Loucy (cell line): ENCODE results near the gene AHDC1.

Experiments
- H2AFZ ChIP-seq: fragments of 200-600 bp; sonication (generic); 2 replicates; pipeline ENCODE4 v1.6.0; 2016; ENCODE audit warnings: antibody characterized with exemption, mild to moderate bottlenecking, low read length, moderate library complexity
- H3F3A ChIP-seq: fragments of 200-600 bp; 2 replicates; pipeline ENCODE4 v1.6.0; 2016; ENCODE audit warnings: antibody characterized with exemption, low read depth, mild to moderate bottlenecking
- H3K27me3 ChIP-seq: fragments of 200-600 bp; sonication (generic); 2 replicates; pipeline ENCODE4 v1.6.1; 2014; ENCODE audit warnings: low read length, mild to moderate bottlenecking; ENCODE audit not compliant: insufficient read depth, poor library complexity, severe bottlenecking
- H3K36me3 ChIP-seq: fragments of 200-600 bp; sonication (generic); 2 replicates; pipeline ENCODE4 v1.6.1; 2016; ENCODE audit warnings: low read length; ENCODE audit not compliant: insufficient read depth
- H3K4me1 ChIP-seq: fragments of 200-600 bp; sonication (generic); 2 replicates; pipeline ENCODE4 v1.5.1; 2014; ENCODE audit warnings: low read length, mild to moderate bottlenecking; ENCODE audit not compliant: insufficient read depth, poor library complexity, severe bottlenecking
- H3K4me2 ChIP-seq: fragments of 200-600 bp; sonication (generic); 2 replicates; pipeline ENCODE4 v1.6.0; 2014; ENCODE audit warnings: antibody characterized with exemption, low read length, low read depth, mild to moderate bottlenecking; ENCODE audit not compliant: poor library complexity, severe bottlenecking
- H3K4me3 ChIP-seq: fragments of 200-600 bp; sonication (generic); 2 replicates; pipeline ENCODE4 v1.5.1; 2014; ENCODE audit warnings: low read length, mild to moderate bottlenecking, mixed read lengths; ENCODE audit not compliant: poor library complexity, severe bottlenecking
- H3K79me2 ChIP-seq: fragments of 200-600 bp; sonication (generic); 2 replicates; pipeline ENCODE4 v1.6.1; 2014; ENCODE audit warnings: low read length; ENCODE audit not compliant: insufficient read depth
- H3K9ac ChIP-seq: fragments of 200-600 bp; sonication (generic); 2 replicates; pipeline ENCODE4 v1.6.0; 2014; ENCODE audit warnings: mild to moderate bottlenecking, low read depth, low read length, moderate library complexity; ENCODE audit not compliant: poor library complexity, severe bottlenecking
- H3K9me2 ChIP-seq: fragments of 200-600 bp; sonication (generic); replicated peaks from 2 replicates; pipeline ENCODE4 v1.6.1; 2016; ENCODE audit warnings: low read depth, low read length, mixed read lengths
- H3K9me3 ChIP-seq: fragments of 200-600 bp; sonication (generic); 2 replicates; pipeline ENCODE4 v1.6.1; 2014; ENCODE audit warnings: mild to moderate bottlenecking, antibody characterized with exemption, low read length, low read depth; ENCODE audit not compliant: insufficient read depth
- H4K20me1 ChIP-seq: fragments of 200-600 bp; sonication (generic); 2 replicates; pipeline ENCODE4 v1.6.0; 2014; ENCODE audit warnings: antibody characterized with exemption, low read length, mild to moderate bottlenecking; ENCODE audit not compliant: insufficient read depth, poor library complexity, severe bottlenecking
- CTCF ChIP-seq: fragments of 200-600 bp; sonication (generic); conservative IDR thresholded peaks from 2 replicates; pipeline ENCODE4 v1.5.1; 2014; ENCODE audit warnings: mild to moderate bottlenecking, antibody characterized with exemption, low read length
- EZH2phosphoT487 ChIP-seq: fragments of 200-600 bp; IDR thresholded peaks from 2 replicates; pipeline ENCODE4 v1.6.1; 2018; ENCODE audit warnings: antibody characterized with exemption, mild to moderate bottlenecking, moderate library complexity, borderline replicate concordance

AHDC1 gene

DNA sequence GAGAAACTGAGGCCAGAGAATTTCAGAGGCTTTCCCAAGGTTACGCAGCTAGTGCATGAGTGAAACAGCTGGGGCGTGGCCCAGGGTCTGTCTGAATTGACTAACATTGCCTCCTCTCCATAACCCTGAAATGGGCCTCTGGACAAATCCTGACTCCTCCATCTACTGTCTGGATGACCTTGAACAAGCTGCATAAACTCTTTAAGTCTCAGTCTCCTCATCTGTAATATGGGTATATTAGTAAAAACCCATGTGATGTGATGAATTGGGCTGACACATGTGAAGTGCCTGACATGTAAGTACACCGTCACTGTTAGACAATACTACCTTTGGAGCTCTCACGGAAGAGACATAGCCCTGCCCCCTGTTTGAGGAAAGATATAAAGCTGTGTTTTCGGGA is 43.4 kb upstream of the AHDC1 start:
- H3K9me2 ChIP-seq = no peaks in the 10 kb centered on the region
- no peak overlapping the region for H2AFZ ChIP-seq
- no peaks in the 10 kb centered on the region for H3K79me2 ChIP-seq
- no peaks in the 10 kb centered on the region for H3K27me3 ChIP-seq
- H3F3A ChIP-seq = no peaks in the 10 kb centered on the region
- H3K36me3 ChIP-seq = no peaks in the 10 kb centered on the region
- no peak overlapping the region for H3K4me2 ChIP-seq
- H3K9me3 ChIP-seq = no peaks in the 10 kb centered on the region
- H4K20me1 ChIP-seq = no peaks in the 10 kb centered on the region
- TF ChIP-seq CTCF (no peak), EZH2phosphoT487 (no peak)
- peaks cover 15% of the 10 kb centered on the region for H3K4me1 ChIP-seq
- H3K4me3 ChIP-seq = no peak overlapping the region
- H3K9ac ChIP-seq = no peak overlapping the region

GRCh38 chr1:27646676-27647075 is 42.7 kb upstream of the AHDC1 start:
- Histone ChIP-seq H3K4me3 (no peak overlapping the region), H3K9me2 (no peaks in the 10 kb centered on the region), H3K4me2 (no peak overlapping the region), H3K9me3 (no peaks in the 10 kb centered on the region), H3K27me3 (no peaks in the 10 kb centered on the region), H3F3A (no peaks in the 10 kb centered on the region), H3K9ac (no peak overlapping the region), H3K36me3 (no peaks in the 10 kb centered on the region), H2AFZ (no peak overlapping the region), H3K4me1 (peaks cover 15% of the 10 kb centered on the region), H4K20me1 (no peaks in the 10 kb centered on the region), H3K79me2 (no peaks in the 10 kb centered on the region)
- TF ChIP-seq CTCF (no peak), EZH2phosphoT487 (no peak)

- no peak overlapping the region for H3K9ac ChIP-seq
- H3K4me1 ChIP-seq = peaks cover 3% of the 10 kb centered on the region
- no peaks in the 10 kb centered on the region for H3K9me2 ChIP-seq
- no peak overlapping the region for H2AFZ ChIP-seq
- H3K79me2 ChIP-seq = no peaks in the 10 kb centered on the region
- TF ChIP-seq CTCF = no peak
- H3K27me3 ChIP-seq = no peaks in the 10 kb centered on the region
- no peaks in the 10 kb centered on the region for H3K9me3 ChIP-seq
- H4K20me1 ChIP-seq = no peaks in the 10 kb centered on the region
- H3K4me2 ChIP-seq = no peak overlapping the region
- no peaks in the 10 kb centered on the region for H3F3A ChIP-seq
- no peaks in the 10 kb centered on the region for H3K36me3 ChIP-seq
- H3K4me3 ChIP-seq = no peak overlapping the region
These were observed 41.1 kb upstream of the AHDC1 start for GRCh38 chr1:27645071-27645415.
